Breast epithelium (tissue), 4 donors: ENCODE results near the gene KIF21B. TPM values are rescaled to one million over a fixed set of nuclear protein-coding genes. Genes with fewer than 3 reads are reported as not detected.
"Not testable (repeated sequence)": the region's sequence is repeated elsewhere in the genome, so short reads cannot be mapped to it uniquely, and the experiment has no call there.

Experiments
- DNase-seq, 2 donors: peaks; one replicate each; pipeline ENCODE4 v3.0.0-alpha.2; 2019; ENCODE audit warnings: low spot score in 2 of 2
- H3K27ac ChIP-seq, 2 donors: fragments of 200-600 bp; sonication (generic) in 1 of 2; one replicate each; pipeline ENCODE4 v1.5.1; 2016 to 2019; ENCODE audit warnings: mild to moderate bottlenecking in 1 of 2
- H3K27me3 ChIP-seq, 2 donors: fragments of 200-600 bp; sonication (generic) in 1 of 2; one replicate each; pipeline versions ENCODE4 v1.5.1 to v1.6.0; 2017 to 2019; ENCODE audit warnings: control low read depth in 1 of 2, mild to moderate bottlenecking in 1 of 2
- H3K36me3 ChIP-seq: fragments of 200-600 bp; one replicate; pipeline ENCODE4 v1.5.1; 2019
- H3K4me1 ChIP-seq, 2 donors: fragments of 200-600 bp; sonication (generic); one replicate each; pipeline ENCODE4 v1.5.1; 2016 to 2019; ENCODE audit warnings: control low read depth in 1 of 2
- H3K4me3 ChIP-seq, 3 donors: fragments of 200-600 bp; sonication (generic); 1 replicate in 2 of 3; 2 replicates in 1 of 3; pipeline ENCODE4 v1.5.1; 2016 to 2019; ENCODE audit warnings: mild to moderate bottlenecking in 3 of 3, moderate library complexity in 2 of 3
- H3K9me3 ChIP-seq, 2 donors: fragments of 200-600 bp; sonication (generic) in 1 of 2; one replicate each; pipeline ENCODE4 v1.5.1; 2016 to 2019; ENCODE audit warnings: control low read depth in 1 of 2
- CTCF ChIP-seq, 3 donors: fragments of 450-650 bp; IDR thresholded peaks; one replicate each; pipeline ENCODE4 v1.5.1; 2016 to 2017; ENCODE audit warnings: antibody characterized with exemption in 3 of 3, mild to moderate bottlenecking in 3 of 3, moderate library complexity in 3 of 3
- POLR2A ChIP-seq: fragments of 450-650 bp; IDR thresholded peaks from one replicate; pipeline ENCODE4 v1.6.1; 2016; ENCODE audit warnings: antibody characterized with exemption, mild to moderate bottlenecking, moderate library complexity
- POLR2AphosphoS5 ChIP-seq, 3 donors: sonication (generic); formaldehyde crosslinking; IDR thresholded peaks; one replicate each; pipeline ENCODE4 v1.6.1; 2017; ENCODE audit warnings: antibody characterized with exemption in 3 of 3
- intact Hi-C: fragments of 100-400 bp; cut with DNase I; formaldehyde crosslinking; loops from one replicate; pipeline ENCODE4 v1.15.1; 2023; ENCODE audit warnings: low total_unique reads
- total RNA-seq, 3 donors: library from RNA; depleted of rRNA; stranded (reverse); fragments of >200 nt; gene quantifications; one replicate each; pipeline ENCODE4 v1.1.0, GENCODE V29; 2016

The KIF21B gene
- total RNA-seq, 3 donors from 2014 or later = 0.96 to 2.6 (median 1.3) TPM

GRCh38 chr1:200931776-200932175 is 91.7 kb downstream of the KIF21B start:
- no peaks in the 10 kb centered on the region for H3K4me1 ChIP-seq
- no peak overlapping the region for H3K27ac ChIP-seq
- H3K36me3 ChIP-seq = no peaks in the 10 kb centered on the region
- H3K27me3 ChIP-seq = no peaks in the 10 kb centered on the region
- no peak overlapping the region for H3K4me3 ChIP-seq
- no peak for DNase-seq
- intact Hi-C loops = no loop called here
- TF ChIP-seq POLR2AphosphoS5 (IDR thresholded peaks at IDR 0.05) (no peak), CTCF (IDR thresholded peaks at IDR 0.05) (no peak), POLR2A (no peak)
- no peaks in the 10 kb centered on the region for H3K9me3 ChIP-seq

- H3K27me3 ChIP-seq, H3K4me1 ChIP-seq, H3K36me3 ChIP-seq, DNase-seq, intact Hi-C loops, H3K4me3 ChIP-seq, H3K27ac ChIP-seq, H3K9me3 ChIP-seq: not testable (repeated sequence)
These were observed 93.2 kb downstream of the KIF21B start for GRCh38 chr1:200930285-200930684.

GRCh38 chr1:200929530-200930278 is 93.8 kb downstream of the KIF21B start:
- Histone ChIP-seq H3K36me3 (no peaks in the 10 kb centered on the region), H3K27ac (no peak overlapping the region), H3K27me3 (no peaks in the 10 kb centered on the region), H3K4me3 (no peak overlapping the region), H3K4me1 (no peaks in the 10 kb centered on the region), H3K9me3 (no peaks in the 10 kb centered on the region)
- intact Hi-C loops = loop anchor here (10.0 kb wide), 1 partner anchor 1255 kb away; no protein-coding TSS in a partner anchor
- DNase-seq = no peak
- TF ChIP-seq POLR2A = no peak
- no peak for TF ChIP-seq POLR2AphosphoS5 (IDR thresholded peaks at IDR 0.05)
- TF ChIP-seq CTCF (IDR thresholded peaks at IDR 0.05) = no peak

GRCh38 chr1:200925831-200926230 is 97.7 kb downstream of the KIF21B start:
- no peaks in the 10 kb centered on the region for H3K36me3 ChIP-seq
- H3K4me1 ChIP-seq = no peaks in the 10 kb centered on the region
- no peaks in the 10 kb centered on the region for H3K27me3 ChIP-seq
- H3K4me3 ChIP-seq = no peak overlapping the region
- intact Hi-C loops = loop anchor here (10.0 kb wide), 1 partner anchor 1259 kb away; no protein-coding TSS in a partner anchor
- no peaks in the 10 kb centered on the region for H3K9me3 ChIP-seq
- H3K27ac ChIP-seq = no peak overlapping the region
- TF ChIP-seq CTCF (IDR thresholded peaks at IDR 0.05) (no peak), POLR2AphosphoS5 (IDR thresholded peaks at IDR 0.05) (no peak), POLR2A (no peak)
- DNase-seq = no peak

- Histone ChIP-seq H3K9me3 (no peaks in the 10 kb centered on the region), H3K4me1 (no peaks in the 10 kb centered on the region), H3K27me3 (no peaks in the 10 kb centered on the region), H3K27ac (no peak overlapping the region), H3K36me3 (no peaks in the 10 kb centered on the region), H3K4me3 (no peak overlapping the region)
- no peak for TF ChIP-seq POLR2A
- no peak for DNase-seq
- intact Hi-C loops = loop anchor here (10.0 kb wide), 1 partner anchor 1261 kb away; no protein-coding TSS in a partner anchor
These were observed 99.9 kb downstream of the KIF21B start for GRCh38 chr1:200923601-200924000.

- no peaks in the 10 kb centered on the region for H3K4me1 ChIP-seq
- H3K27ac ChIP-seq = no peak overlapping the region
- intact Hi-C loops = loop anchor here (10.0 kb wide), 1 partner anchor 1262 kb away; no protein-coding TSS in a partner anchor
- TF ChIP-seq POLR2A = no peak
- no peak for TF ChIP-seq POLR2AphosphoS5 (IDR thresholded peaks at IDR 0.05)
- no peak for TF ChIP-seq CTCF (IDR thresholded peaks at IDR 0.05)
- H3K36me3 ChIP-seq = no peaks in the 10 kb centered on the region
- no peaks in the 10 kb centered on the region for H3K27me3 ChIP-seq
- H3K4me3 ChIP-seq = no peak overlapping the region
- no peak for DNase-seq
- no peaks in the 10 kb centered on the region for H3K9me3 ChIP-seq
These were observed 101.1 kb downstream of the KIF21B start for GRCh38 chr1:200922406-200922805.
